Uterus (tissue), 4 donors: ENCODE results near the gene LSAMP. TPM values are rescaled to one million over a fixed set of nuclear protein-coding genes. Genes with fewer than 3 reads are reported as not detected.

Experiments used
- DNase-seq, 2 donors: peaks; one replicate each; pipeline ENCODE4 v3.0.0-alpha.2; 2019 to 2020
- H3K27ac ChIP-seq, 2 donors: fragments of 200-600 bp; sonication (generic); 1 replicate in 1 of 2; 2 replicates in 1 of 2; pipeline ENCODE4 v1.5.1; 2016 to 2018
- H3K27me3 ChIP-seq, 2 donors: fragments of 200-600 bp; sonication (generic); one replicate each; pipeline ENCODE4 v1.5.1; 2018 to 2019; ENCODE audit warnings: control low read depth in 1 of 2
- H3K36me3 ChIP-seq, 2 donors: fragments of 200-600 bp; sonication (generic); one replicate each; pipeline ENCODE4 v1.5.1; 2019; ENCODE audit warnings: control low read depth in 1 of 2
- H3K4me1 ChIP-seq, 2 donors: fragments of 200-600 bp; sonication (generic); one replicate each; pipeline ENCODE4 v1.5.1; 2018 to 2019; ENCODE audit warnings: control low read depth in 1 of 2
- H3K4me3 ChIP-seq, 2 donors: fragments of 200-600 bp; sonication (generic); 1 replicate in 1 of 2; 2 replicates in 1 of 2; pipeline ENCODE4 v1.5.1; 2018 to 2019; ENCODE audit warnings: mild to moderate bottlenecking in 1 of 2
- H3K9me3 ChIP-seq, 2 donors: fragments of 200-600 bp; sonication (generic); one replicate each; pipeline ENCODE4 v1.5.1; 2019; ENCODE audit warnings: control low read depth in 1 of 2
- CTCF ChIP-seq, 4 experiments: fragments of 200-600 bp in 2 of 4; fragments of 450-650 bp in 2 of 4; sonication (generic) in 2 of 4; IDR thresholded peaks; one replicate each; pipeline ENCODE4 v1.5.1; 2016 to 2019; ENCODE audit warnings: antibody characterized with exemption in 4 of 4, mild to moderate bottlenecking in 2 of 4, moderate library complexity in 1 of 4
- POLR2A ChIP-seq, 2 donors: fragments of 450-650 bp; IDR thresholded peaks; one replicate each; pipeline ENCODE4 v1.6.1; 2016; ENCODE audit warnings: antibody characterized with exemption in 2 of 2, mild to moderate bottlenecking in 1 of 2, moderate library complexity in 1 of 2
- intact Hi-C: fragments of 100-400 bp; cut with DNase I; formaldehyde crosslinking; loops from one replicate; pipeline ENCODE4 v1.15.1; 2023; ENCODE audit warnings: low total_unique reads
- total RNA-seq, 4 donors: library from RNA; depleted of rRNA in 3 of 4; stranded (reverse); fragments of >200 nt in 3 of 4; gene quantifications; one replicate each; pipeline versions ENCODE4 v1.1.0 to v1.2.4, GENCODE V29; 2014 to 2023
- donor health status: DM: yes; HTN: yes; CAD: no.

LSAMP gene
- total RNA-seq, 4 donors from 2014 or later = 0.26 to 25.8 (median 1.8) TPM

- no peaks in the 10 kb centered on the region for H3K27me3 ChIP-seq
- no peaks in the 10 kb centered on the region for H3K4me1 ChIP-seq
- TF ChIP-seq CTCF (IDR thresholded peaks at IDR 0.05) = no peak
- no peak for TF ChIP-seq POLR2A (IDR thresholded peaks at IDR 0.05)
- intact Hi-C loops = no loop called here
- H3K36me3 ChIP-seq = no peaks in the 10 kb centered on the region
- no peak for DNase-seq
- H3K4me3 ChIP-seq = no peak overlapping the region
- H3K9me3 ChIP-seq = no peaks in the 10 kb centered on the region
- H3K27ac ChIP-seq = no peak overlapping the region
Measured at GRCh38 chr3:115930922-115931321, 514.4 kb downstream of the LSAMP start.

GRCh38 chr3:115930168-115930567 is 515.1 kb downstream of the LSAMP start:
- intact Hi-C loops = no loop called here
- Histone ChIP-seq H3K9me3 (no peaks in the 10 kb centered on the region), H3K4me3 (no peak overlapping the region), H3K27ac (no peak overlapping the region), H3K4me1 (no peaks in the 10 kb centered on the region), H3K36me3 (no peaks in the 10 kb centered on the region), H3K27me3 (no peaks in the 10 kb centered on the region)
- no peak for TF ChIP-seq CTCF (IDR thresholded peaks at IDR 0.05)
- TF ChIP-seq POLR2A (IDR thresholded peaks at IDR 0.05) = no peak
- no peak for DNase-seq

GRCh38 chr3:115928376-115928775 is 516.9 kb downstream of the LSAMP start:
- Histone ChIP-seq H3K9me3 (no peaks in the 10 kb centered on the region), H3K4me1 (no peaks in the 10 kb centered on the region), H3K36me3 (no peaks in the 10 kb centered on the region), H3K27ac (no peak overlapping the region), H3K4me3 (no peak overlapping the region), H3K27me3 (no peaks in the 10 kb centered on the region)
- no peak for DNase-seq
- no peak for TF ChIP-seq CTCF (IDR thresholded peaks at IDR 0.05)
- TF ChIP-seq POLR2A (IDR thresholded peaks at IDR 0.05) = no peak
- intact Hi-C loops = no loop called here

- TF ChIP-seq CTCF (IDR thresholded peaks at IDR 0.05) (no peak), POLR2A (IDR thresholded peaks at IDR 0.05) (no peak)
- intact Hi-C loops = no loop called here
- H3K4me3 ChIP-seq = no peak overlapping the region
- no peaks in the 10 kb centered on the region for H3K4me1 ChIP-seq
- no peak for DNase-seq
- no peaks in the 10 kb centered on the region for H3K36me3 ChIP-seq
- H3K9me3 ChIP-seq = no peaks in the 10 kb centered on the region
- no peaks in the 10 kb centered on the region for H3K27me3 ChIP-seq
- no peak overlapping the region for H3K27ac ChIP-seq
Measured at GRCh38 chr3:115927197-115927596, 518.1 kb downstream of the LSAMP start.

GRCh38 chr3:115922681-115923347 is 522.5 kb downstream of the LSAMP start:
- no peaks in the 10 kb centered on the region for H3K4me1 ChIP-seq
- H3K36me3 ChIP-seq = no peaks in the 10 kb centered on the region
- no peaks in the 10 kb centered on the region for H3K9me3 ChIP-seq
- H3K27me3 ChIP-seq = no peaks in the 10 kb centered on the region
- no peak for TF ChIP-seq POLR2A (IDR thresholded peaks at IDR 0.05)
- TF ChIP-seq CTCF (IDR thresholded peaks at IDR 0.05) = no peak
- intact Hi-C loops = no loop called here
- no peak overlapping the region for H3K4me3 ChIP-seq
- DNase-seq = no peak
- no peak overlapping the region for H3K27ac ChIP-seq
